OCI-LY3 (cell line): ENCODE results near the gene ASIP.

ENCODE experiments used
- EZH2phosphoT487 ChIP-seq: fragments of 200-600 bp; shearing (Covaris generic); IDR thresholded peaks from 2 replicates; pipeline ENCODE4 v1.6.1; 2018; ENCODE audit warnings: antibody characterized with exemption, mixed run types, low read depth
- TF ChIP-seq, protein P1 (sequence below): fragments of 200-600, 300-600 bp; sonication (generic); IDR thresholded peaks from 2 replicates; pipeline ENCODE4 v1.5.1; 2014; ENCODE audit warnings: antibody characterized with exemption, low read length, low read depth

DNA sequence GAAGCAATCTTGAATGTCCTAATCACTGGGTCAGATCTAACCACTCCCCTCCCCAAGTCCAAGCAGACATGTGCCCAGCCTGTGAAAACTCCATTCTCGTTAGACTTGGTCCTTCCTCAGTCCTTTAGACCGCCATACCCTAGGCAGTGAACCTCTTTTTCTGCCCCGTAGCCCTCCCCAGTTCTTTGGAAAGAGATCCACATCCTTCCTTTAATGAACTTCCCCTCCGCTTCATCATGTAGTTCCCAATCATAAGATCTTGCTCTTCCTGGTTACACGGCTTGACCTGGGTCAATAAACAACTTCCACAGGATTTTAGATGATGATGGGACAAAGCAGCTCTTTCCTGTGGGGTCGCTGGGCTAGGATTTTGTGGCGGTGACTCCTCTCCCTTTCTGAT lies 52.4 kb downstream of the ASIP start:
- TF ChIP-seq, protein P1, sequence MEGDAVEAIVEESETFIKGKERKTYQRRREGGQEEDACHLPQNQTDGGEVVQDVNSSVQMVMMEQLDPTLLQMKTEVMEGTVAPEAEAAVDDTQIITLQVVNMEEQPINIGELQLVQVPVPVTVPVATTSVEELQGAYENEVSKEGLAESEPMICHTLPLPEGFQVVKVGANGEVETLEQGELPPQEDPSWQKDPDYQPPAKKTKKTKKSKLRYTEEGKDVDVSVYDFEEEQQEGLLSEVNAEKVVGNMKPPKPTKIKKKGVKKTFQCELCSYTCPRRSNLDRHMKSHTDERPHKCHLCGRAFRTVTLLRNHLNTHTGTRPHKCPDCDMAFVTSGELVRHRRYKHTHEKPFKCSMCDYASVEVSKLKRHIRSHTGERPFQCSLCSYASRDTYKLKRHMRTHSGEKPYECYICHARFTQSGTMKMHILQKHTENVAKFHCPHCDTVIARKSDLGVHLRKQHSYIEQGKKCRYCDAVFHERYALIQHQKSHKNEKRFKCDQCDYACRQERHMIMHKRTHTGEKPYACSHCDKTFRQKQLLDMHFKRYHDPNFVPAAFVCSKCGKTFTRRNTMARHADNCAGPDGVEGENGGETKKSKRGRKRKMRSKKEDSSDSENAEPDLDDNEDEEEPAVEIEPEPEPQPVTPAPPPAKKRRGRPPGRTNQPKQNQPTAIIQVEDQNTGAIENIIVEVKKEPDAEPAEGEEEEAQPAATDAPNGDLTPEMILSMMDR, result no peak
- no peak for TF ChIP-seq EZH2phosphoT487
